ENCODE data around the gene GPR26. TPM values are rescaled to one million over a fixed set of nuclear protein-coding genes. Genes with fewer than 3 reads are reported as not detected.

Gene GPR26, protein sequence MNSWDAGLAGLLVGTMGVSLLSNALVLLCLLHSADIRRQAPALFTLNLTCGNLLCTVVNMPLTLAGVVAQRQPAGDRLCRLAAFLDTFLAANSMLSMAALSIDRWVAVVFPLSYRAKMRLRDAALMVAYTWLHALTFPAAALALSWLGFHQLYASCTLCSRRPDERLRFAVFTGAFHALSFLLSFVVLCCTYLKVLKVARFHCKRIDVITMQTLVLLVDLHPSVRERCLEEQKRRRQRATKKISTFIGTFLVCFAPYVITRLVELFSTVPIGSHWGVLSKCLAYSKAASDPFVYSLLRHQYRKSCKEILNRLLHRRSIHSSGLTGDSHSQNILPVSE
- polyA plus RNA-seq (ENCODE audit: insufficient read length in 4 of 4): under 1 TPM in 1 of 4 donors, not detected in 3; 0.01 TPM

- DNase-seq (ENCODE audit: low read depth in 4 of 4, low spot score in 3 of 4): peak in 2 of 4 donors; percentile 5 to 17
Measured at GRCh38 chr10:123666318-123667236, at the start of gene GPR26. Gene GPR26, plus strand, starts transcription at chr10:123666355. Its CDS starts 53 bp downstream, at chr10:123666408.

- DNase-seq (ENCODE audit: low read depth in 4 of 4, low spot score in 3 of 4): no peak
Measured at GRCh38 chr10:123618224-123618623, 47.9 kb upstream of the GPR26 start.

GRCh38 chr10:123619067-123619855 lies 46.9 kb upstream of the GPR26 start:
- no peak for DNase-seq (ENCODE audit: low read depth in 4 of 4, low spot score in 3 of 4)

GRCh38 chr10:123620621-123621020 lies 45.5 kb upstream of the GPR26 start:
- no peak for DNase-seq (ENCODE audit: low read depth in 4 of 4, low spot score in 3 of 4)

- DNase-seq (ENCODE audit: low read depth in 4 of 4, low spot score in 3 of 4): no peak
Measured at GRCh38 chr10:123621492-123621891, 44.7 kb upstream of the GPR26 start.

GRCh38 chr10:123621916-123622315 lies 44.2 kb upstream of the GPR26 start:
- no peak for DNase-seq (ENCODE audit: low read depth in 4 of 4, low spot score in 3 of 4)

- no peak for DNase-seq (ENCODE audit: low read depth in 4 of 4, low spot score in 3 of 4)
Measured at GRCh38 chr10:123622381-123622780, 43.8 kb upstream of the GPR26 start.

DNA sequence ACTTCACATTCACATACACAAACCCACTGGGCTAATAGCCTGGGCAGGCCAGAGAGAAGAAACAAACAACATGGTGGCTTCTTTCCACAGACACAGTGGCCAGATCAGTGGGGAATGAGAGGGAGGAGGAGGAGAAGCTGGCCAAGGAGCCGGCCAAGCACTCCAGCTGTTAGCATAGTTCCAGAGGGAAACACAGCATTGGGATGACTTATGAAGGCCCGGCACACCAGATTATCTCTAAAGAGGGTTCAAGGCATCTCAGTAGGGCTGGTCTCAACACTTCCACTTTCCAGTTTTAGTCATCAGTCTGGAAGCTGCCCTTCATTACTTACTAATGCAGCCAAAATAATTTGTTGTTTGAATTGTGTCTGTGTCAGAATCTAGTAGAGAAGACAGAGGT lies 42.1 kb upstream of the GPR26 start:
- no peak for DNase-seq (ENCODE audit: low read depth in 4 of 4, low spot score in 3 of 4)

DNA sequence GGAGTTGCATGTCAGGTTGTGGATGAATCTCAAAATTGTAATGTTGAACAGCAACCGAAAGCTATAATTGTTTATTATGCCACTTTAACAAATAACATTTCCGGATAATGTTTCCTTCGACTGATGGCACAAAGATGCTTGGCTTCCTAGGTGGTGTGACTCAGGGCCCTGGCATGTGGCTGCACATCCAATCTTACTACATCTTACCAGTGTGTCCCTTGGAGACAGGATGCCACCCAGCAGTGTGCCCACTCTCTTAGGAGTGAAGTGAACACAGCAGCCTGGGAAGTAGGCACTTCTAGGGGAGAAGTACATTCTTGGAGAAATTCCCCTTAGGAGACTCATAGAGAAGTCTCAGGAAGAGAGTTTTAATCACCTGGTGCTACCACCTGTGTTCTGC lies 33.0 kb upstream of the GPR26 start:
- DNase-seq (ENCODE audit: low read depth in 4 of 4, low spot score in 3 of 4): no peak

- no peak for DNase-seq (ENCODE audit: low read depth in 4 of 4, low spot score in 3 of 4)
Measured at GRCh38 chr10:123633636-123634035, 32.5 kb upstream of the GPR26 start.

DNA sequence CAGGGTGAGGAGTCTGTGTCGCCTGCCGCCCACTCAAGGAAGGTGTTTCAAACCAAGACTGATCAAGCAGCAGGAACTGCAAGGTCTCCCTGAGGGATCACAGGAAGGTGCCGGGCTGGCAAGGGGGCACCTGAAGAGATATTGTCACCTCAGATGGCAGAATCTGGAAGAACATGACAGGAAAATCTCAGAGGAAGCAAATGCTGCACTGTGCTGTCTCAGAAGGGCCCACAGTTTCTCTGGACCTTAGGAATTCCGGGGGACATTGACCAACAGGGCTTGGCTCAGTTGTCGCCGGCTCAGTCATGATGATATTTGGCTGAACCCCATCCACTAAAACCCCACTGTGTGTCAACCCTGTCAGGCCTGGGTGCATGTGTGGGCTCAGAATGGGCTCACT lies 31.9 kb upstream of the GPR26 start:
- DNase-seq (ENCODE audit: low read depth in 4 of 4, low spot score in 3 of 4): no peak

DNA sequence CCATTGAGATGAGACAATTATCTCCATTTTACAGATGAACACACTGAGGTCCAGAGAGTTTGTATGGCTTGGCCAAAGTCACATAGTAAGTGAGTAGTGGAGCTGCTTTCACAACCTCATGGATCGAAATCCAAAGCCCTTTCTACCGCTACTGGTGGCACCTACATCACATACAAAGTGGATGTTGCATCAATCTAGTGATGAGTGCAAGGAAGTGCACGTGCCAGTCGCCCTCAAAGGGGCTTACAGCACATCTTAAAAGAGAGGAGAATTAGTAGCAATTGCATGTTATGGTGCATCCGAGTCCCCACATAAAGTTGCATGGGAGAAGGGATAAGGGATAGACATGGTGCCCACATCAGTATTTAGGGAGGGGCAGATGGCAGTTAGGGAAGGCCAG lies 31.0 kb upstream of the GPR26 start:
- DNase-seq (ENCODE audit: low read depth in 4 of 4, low spot score in 3 of 4): no peak

DNA sequence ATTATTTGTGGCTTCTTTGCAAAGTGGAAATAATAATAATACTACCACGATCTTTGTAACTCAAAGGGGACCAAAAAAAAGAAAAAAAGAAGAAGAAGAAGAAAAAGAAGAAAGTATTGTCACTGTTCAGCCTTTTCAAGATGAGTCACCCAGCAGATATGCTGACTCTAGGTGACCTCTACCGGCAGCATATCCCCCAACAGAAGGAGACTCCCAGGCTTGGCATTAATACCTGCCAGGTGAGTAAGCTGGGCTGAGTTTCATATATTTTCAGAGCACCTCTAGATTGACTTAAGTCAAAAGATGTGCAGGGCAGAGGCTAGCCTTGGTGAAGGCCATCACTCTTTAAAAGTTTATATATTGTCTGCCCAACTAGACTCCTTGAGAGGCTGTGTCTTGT lies 30.4 kb upstream of the GPR26 start:
- DNase-seq (ENCODE audit: low read depth in 4 of 4, low spot score in 3 of 4): no peak

- DNase-seq (ENCODE audit: low read depth in 4 of 4, low spot score in 3 of 4): no peak
Measured at GRCh38 chr10:123636598-123637325, 29.4 kb upstream of the GPR26 start.

DNA sequence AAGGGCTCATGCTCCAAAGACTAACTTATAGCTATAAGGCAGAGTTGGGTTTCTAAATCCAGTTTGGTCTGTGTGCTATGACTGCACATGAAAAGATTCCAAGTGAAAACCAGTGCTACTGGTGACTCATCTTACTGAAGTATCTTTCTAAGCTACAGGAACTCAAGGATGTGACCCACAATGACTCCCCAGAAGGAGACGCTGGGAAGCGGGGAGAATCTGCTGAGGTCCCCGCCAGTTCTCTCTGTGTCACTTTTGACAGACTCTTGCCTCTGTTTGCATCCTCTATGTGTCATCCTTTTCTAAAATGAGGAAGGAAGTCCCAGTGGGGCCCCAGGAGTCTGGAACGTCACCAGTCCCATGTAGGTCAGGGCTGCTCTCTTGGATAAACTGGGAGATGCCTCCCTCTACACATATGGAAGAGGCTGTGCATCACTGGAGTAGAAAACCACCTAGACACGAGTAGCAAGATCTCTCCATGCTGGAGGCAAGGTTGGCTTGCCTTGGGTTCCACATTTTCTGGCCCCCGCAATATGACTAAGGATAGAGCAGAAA lies 28.8 kb upstream of the GPR26 start:
- no peak for DNase-seq (ENCODE audit: low read depth in 4 of 4, low spot score in 3 of 4)

DNA sequence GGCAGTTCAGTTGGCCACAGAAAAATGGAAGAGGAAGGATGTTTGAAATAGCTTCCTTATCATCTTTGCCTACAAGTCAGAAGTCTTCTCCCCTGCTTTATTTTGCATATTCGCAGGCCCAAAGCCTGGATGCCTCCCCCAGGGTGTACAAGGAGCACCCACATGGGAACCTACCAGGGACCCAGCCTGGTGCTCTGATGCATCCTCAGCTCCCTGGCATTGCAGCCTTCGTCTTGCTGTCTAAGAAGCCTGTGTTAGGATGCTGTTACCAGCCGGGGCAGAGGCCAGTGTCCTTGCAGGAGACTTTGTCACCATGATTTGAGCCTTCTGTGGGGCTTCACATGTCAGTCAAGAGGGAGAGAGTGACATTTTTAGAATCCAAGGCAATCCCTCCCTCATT lies 27.0 kb upstream of the GPR26 start:
- no peak for DNase-seq (ENCODE audit: low read depth in 4 of 4, low spot score in 3 of 4)

GRCh38 chr10:123640016-123640535 lies 26.1 kb upstream of the GPR26 start:
- no peak for DNase-seq (ENCODE audit: low read depth in 4 of 4, low spot score in 3 of 4)

- no peak for DNase-seq (ENCODE audit: low read depth in 4 of 4, low spot score in 3 of 4)
Measured at GRCh38 chr10:123642293-123642692, 23.9 kb upstream of the GPR26 start.

GRCh38 chr10:123642697-123643096 lies 23.5 kb upstream of the GPR26 start:
- DNase-seq (ENCODE audit: low read depth in 4 of 4, low spot score in 3 of 4): no peak

DNA sequence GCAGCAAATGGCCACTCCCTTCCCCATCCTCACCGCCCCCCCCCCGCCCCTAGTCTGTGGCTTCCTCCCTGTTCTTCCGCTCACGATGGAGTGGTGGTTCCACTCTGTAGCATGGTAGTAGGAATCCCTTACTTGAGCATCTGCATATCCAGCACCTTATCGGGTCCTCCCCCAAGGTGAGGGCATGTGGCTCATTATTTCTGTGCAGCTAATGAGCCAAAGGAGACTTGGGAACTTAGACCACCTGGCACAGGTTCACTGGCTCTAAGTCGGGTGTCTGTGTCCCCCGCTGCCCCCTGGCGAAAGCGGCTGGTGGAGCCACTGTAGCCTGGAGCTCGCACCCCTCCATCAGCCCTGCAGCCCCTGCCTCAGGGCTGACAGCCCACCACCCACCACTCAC lies 22.8 kb upstream of the GPR26 start:
- no peak for DNase-seq (ENCODE audit: low read depth in 4 of 4, low spot score in 3 of 4)
